Esophagus muscularis mucosa (tissue), 4 donors: Measurements from ENCODE around the gene CLDN7. TPM values are rescaled to one million over a fixed set of nuclear protein-coding genes. Genes with fewer than 3 reads are reported as not detected.

Experiments
- DNase-seq: peaks from one replicate; pipeline ENCODE4 v3.0.0-alpha.2; 2017; ENCODE audit errors: extremely low spot score
- H3K27ac ChIP-seq, 4 donors: fragments of 200-600 bp; sonication (generic); replicated peaks in 1 of 4; 1 replicate in 3 of 4; 2 replicates in 1 of 4; pipeline ENCODE4 v1.5.1; 2016 to 2019; ENCODE audit warnings: mild to moderate bottlenecking in 1 of 4
- H3K27me3 ChIP-seq, 4 donors: fragments of 200-600 bp; sonication (generic); one replicate each; pipeline versions ENCODE4 v1.5.1 to v1.6.0; 2016 to 2019
- H3K36me3 ChIP-seq, 4 donors: fragments of 200-600 bp; sonication (generic); one replicate each; pipeline ENCODE4 v1.5.1; 2016 to 2019
- H3K4me1 ChIP-seq, 4 donors: fragments of 200-600 bp; sonication (generic); one replicate each; pipeline ENCODE4 v1.5.1; 2016 to 2019
- H3K4me3 ChIP-seq, 4 donors: fragments of 200-600 bp; sonication (generic); 1 replicate in 2 of 4; 2 replicates in 2 of 4; pipeline ENCODE4 v1.5.1; 2016 to 2019; ENCODE audit warnings: mild to moderate bottlenecking in 4 of 4, moderate library complexity in 1 of 4
- H3K9me3 ChIP-seq, 4 donors: fragments of 200-600 bp; sonication (generic); 1 replicate in 3 of 4; 2 replicates in 1 of 4; pipeline ENCODE4 v1.5.1; 2016 to 2019
- CTCF ChIP-seq, 3 experiments: fragments of 200-600 bp in 2 of 3; fragments of 450-650 bp in 1 of 3; sonication (generic) in 2 of 3; IDR thresholded peaks; one replicate each; pipeline ENCODE4 v1.5.1; 2017 to 2019; ENCODE audit warnings: antibody characterized with exemption in 3 of 3, mild to moderate bottlenecking in 2 of 3, moderate library complexity in 1 of 3
- EP300 ChIP-seq: sonication (generic); formaldehyde crosslinking; IDR thresholded peaks from one replicate; pipeline ENCODE4 v1.6.1; 2017; ENCODE audit warnings: antibody characterized with exemption
- POLR2A ChIP-seq: fragments of 450-650 bp; IDR thresholded peaks from one replicate; pipeline ENCODE4 v1.6.1; 2017; ENCODE audit warnings: antibody characterized with exemption, moderate library complexity, mild to moderate bottlenecking, low read depth
- POLR2AphosphoS5 ChIP-seq, 2 donors: sonication (generic); formaldehyde crosslinking; IDR thresholded peaks; one replicate each; pipeline ENCODE4 v1.6.1; 2017; ENCODE audit warnings: antibody characterized with exemption in 2 of 2
- WGBS: methylation state at CpG from one replicate; pipeline ENCODE4 v1.1.5; 2018; 5-methylcytosine and 5-hydroxymethylcytosine counted together
- intact Hi-C: fragments of 100-400 bp; cut with DNase I; formaldehyde crosslinking; loops from one replicate; pipeline ENCODE4 v1.15.1; 2023
- total RNA-seq, 4 donors: library from RNA; depleted of rRNA; stranded (reverse); fragments of >200 nt; gene quantifications; one replicate each; pipeline versions ENCODE4 v1.1.0 to v1.2.1, GENCODE V29; 2016

Gene CLDN7
- total RNA-seq, 4 donors from 2014 or later, result 1.7 to 3.4 (median 2.1) TPM

- WGBS, result 68% methylated on average over 14 of the region's 15 CpGs
- no peak for DNase-seq
- peaks cover 34 to 69% (median 63%) of the 10 kb centered on the region in 4 donors for H3K36me3 ChIP-seq
These were observed 39.9 kb downstream of the CLDN7 start for GRCh38 chr17:7222093-7222971.

GRCh38 chr17:7221278-7222092 is 40.8 kb downstream of the CLDN7 start:
- H3K4me3 ChIP-seq, result peak overlapping the region in 3 of 4 donors; percentile 74 to 98 (median 95)
- H3K27ac ChIP-seq, result peak overlapping the region; percentile 92 to 99 (median 97)
- DNase-seq, result no peak
- TF ChIP-seq POLR2A (no peak), EP300 (no peak), POLR2AphosphoS5 (IDR thresholded peaks at IDR 0.05) (no peak), CTCF (IDR thresholded peaks at IDR 0.05) (no peak)
- peaks cover 34 to 61% (median 54%) of the 10 kb centered on the region in 4 donors for H3K36me3 ChIP-seq
- H3K9me3 ChIP-seq, result no peaks in the 10 kb centered on the region
- 59% methylated on average over 10 of the region's 10 CpGs for WGBS
- peaks cover 53 to 67% (median 60%) of the 10 kb centered on the region in 4 donors for H3K4me1 ChIP-seq
- intact Hi-C loops, result no loop called here
- no peaks in the 10 kb centered on the region for H3K27me3 ChIP-seq

More at GRCh38 chr17:7222093-7222971, 39.9 kb downstream of the CLDN7 start:
- Histone ChIP-seq H3K4me3 (no peak overlapping the region), H3K27ac (peak overlapping the region in 3 of 4 donors; percentile 92 to 99 (median 99)), H3K4me1 (peaks cover 46 to 59% (median 53%) of the 10 kb centered on the region in 4 donors), H3K9me3 (no peaks in the 10 kb centered on the region), H3K27me3 (no peaks in the 10 kb centered on the region)
- intact Hi-C loops, result no loop called here
- no peak for TF ChIP-seq EP300
- no peak for TF ChIP-seq POLR2A
- peak in 1 of 2 donors; percentile 11 for TF ChIP-seq POLR2AphosphoS5 (IDR thresholded peaks at IDR 0.05)
- TF ChIP-seq CTCF (IDR thresholded peaks at IDR 0.05), result no peak

GRCh38 chr17:7220593-7221277 is 41.5 kb downstream of the CLDN7 start:
- Histone ChIP-seq H3K4me1 (peaks cover 60 to 74% (median 67%) of the 10 kb centered on the region in 4 donors), H3K9me3 (no peaks in the 10 kb centered on the region), H3K36me3 (peaks cover 32 to 53% (median 47%) of the 10 kb centered on the region in 4 donors), H3K27ac (peak overlapping the region; percentile 92 to 99 (median 97)), H3K4me3 (peak overlapping the region; percentile 74 to 98 (median 94)), H3K27me3 (no peaks in the 10 kb centered on the region)
- TF ChIP-seq POLR2A, result no peak
- TF ChIP-seq CTCF (IDR thresholded peaks at IDR 0.05), result peak; percentile 35 to 50 (median 50)
- intact Hi-C loops, result no loop called here
- WGBS, result 50% methylated on average over 2 of the region's 11 CpGs
- no peak for DNase-seq

- H3K27me3 ChIP-seq, result no peaks in the 10 kb centered on the region
- peak within 1 kb of the TSS; percentile 74 to 98 (median 94) for H3K4me3 ChIP-seq
- intact Hi-C loops, result no loop called here
- TF ChIP-seq POLR2AphosphoS5 (IDR thresholded peaks at IDR 0.05) (peak; percentile 97 to 98), CTCF (IDR thresholded peaks at IDR 0.05) (no peak), POLR2A (peak; percentile 74), EP300 (no peak)
- no peaks in the 10 kb centered on the region for H3K9me3 ChIP-seq
- H3K27ac ChIP-seq, result peak within 1 kb of the TSS; percentile 92 to 99 (median 97)
- peaks cover 66 to 75% (median 74%) of the 10 kb centered on the region in 4 donors for H3K4me1 ChIP-seq
- peak; percentile 98 for DNase-seq
- under 1% methylated on average over 22 of the region's 63 CpGs for WGBS
- H3K36me3 ChIP-seq, result peaks cover 27 to 46% (median 40%) of the 10 kb centered on the region in 4 donors
These were observed 42.3 kb downstream of the CLDN7 start, which contains the start of the genes ACADVL and DLG4 for GRCh38 chr17:7219812-7220592. TSS of gene ACADVL (plus strand) at chr17:7219938. CDS start at chr17:7219985, 47 bp downstream. TSS of gene DLG4 (minus strand) at chr17:7219836.
